SKM-1 (cell line): Measurements from ENCODE around the gene TMEM176B.
"Not testable (repeated sequence)": the region's sequence is repeated elsewhere in the genome, so short reads cannot be mapped to it uniquely, and the experiment has no call there.

Experiments used
- DNase-seq: peaks from one replicate; lab custom pipeline; 2025; ENCODE audit not compliant: unreplicated experiment; lab: John Stamatoyannopoulos, UW

Gene TMEM176B

GRCh38 chr7:150823484-150824126 lies 23.4 kb upstream of the TMEM176B start:
- no peak for DNase-seq

- no peak for DNase-seq
Measured at GRCh38 chr7:150823043-150823442, 22.9 kb upstream of the TMEM176B start.

- DNase-seq: no peak
Measured at GRCh38 chr7:150820578-150821198, 20.5 kb upstream of the TMEM176B start.

- DNase-seq: no peak
Measured at GRCh38 chr7:150820148-150820547, 20.0 kb upstream of the TMEM176B start.

GRCh38 chr7:150818971-150819370 lies 18.8 kb upstream of the TMEM176B start:
- DNase-seq: no peak

- DNase-seq: no peak
Measured at GRCh38 chr7:150814328-150815001, 14.3 kb upstream of the TMEM176B start.

GRCh38 chr7:150807616-150808438 lies 7.7 kb upstream of the TMEM176B start:
- not testable (repeated sequence) for DNase-seq

- DNase-seq: no peak
Measured at GRCh38 chr7:150806863-150807262, 6.7 kb upstream of the TMEM176B start.

- no peak for DNase-seq
Measured at GRCh38 chr7:150806454-150806853, 6.3 kb upstream of the TMEM176B start.

- DNase-seq: no peak
Measured at GRCh38 chr7:150805864-150806263, 5.7 kb upstream of the TMEM176B start.

GRCh38 chr7:150804802-150805201 lies 4.6 kb upstream of the TMEM176B start:
- no peak for DNase-seq

GRCh38 chr7:150803161-150803860 lies 3.1 kb upstream of the TMEM176B start:
- DNase-seq: no peak

- DNase-seq: no peak
Measured at GRCh38 chr7:150801946-150802771, 2.0 kb upstream of the TMEM176B start.

GRCh38 chr7:150801242-150801945 lies 1.2 kb upstream of the TMEM176B start:
- no peak for DNase-seq

- DNase-seq: no peak
Measured at GRCh38 chr7:150800581-150801241, 547 bp upstream of the TMEM176B start, which contains the start of gene TMEM176A. Gene TMEM176A, plus strand, starts transcription at chr7:150800769. Its CDS starts 782 bp downstream, at chr7:150801551.

GRCh38 chr7:150799156-150799555 lies 1.0 kb downstream of the TMEM176B start:
- no peak for DNase-seq

GRCh38 chr7:150797661-150798060 lies 2.5 kb downstream of the TMEM176B start:
- no peak for DNase-seq

GRCh38 chr7:150793569-150794238 lies 6.5 kb downstream of the TMEM176B start:
- no peak for DNase-seq
